ENCODE measurements around the gene CD200R1. TPM values are rescaled to one million over a fixed set of nuclear protein-coding genes. Genes with fewer than 3 reads are reported as not detected.

The CD200R1 gene
- total RNA-seq, result 0.14 TPM in 1 of 2 replicates, not detected in the other

GRCh38 chr3:112974894-112975293 lies at the start of gene CD200R1:
CD200R1 (minus strand) TSS chr3:112975103; CDS start chr3:112974857, 246 bp downstream.

GRCh38 chr3:112990672-112991602 lies 16.0 kb upstream of the CD200R1 start, which contains the start of gene GTPBP8:
GTPBP8 (plus strand) TSS chr3:112990984; CDS start chr3:112991000, 16 bp downstream.

Other genes starting within 250 kb of the CD200R1 start
- not detected in 2 replicates for gene CD200R1L, start 128.2 kb downstream of the CD200R1 start, total RNA-seq
- gene GTPBP8, start 15.9 kb upstream of the CD200R1 start, total RNA-seq, result 28.1 and 35.0 TPM in 2 replicates
- gene BOC, start 236.5 kb upstream of the CD200R1 start, total RNA-seq, result 3.1 and 4.9 TPM in 2 replicates